Measurements from ENCODE around the gene SGSM1.
A peak's percentile ranks its signal among the peaks of the same experiment; 100 is the strongest.

SGSM1 gene, protein sequence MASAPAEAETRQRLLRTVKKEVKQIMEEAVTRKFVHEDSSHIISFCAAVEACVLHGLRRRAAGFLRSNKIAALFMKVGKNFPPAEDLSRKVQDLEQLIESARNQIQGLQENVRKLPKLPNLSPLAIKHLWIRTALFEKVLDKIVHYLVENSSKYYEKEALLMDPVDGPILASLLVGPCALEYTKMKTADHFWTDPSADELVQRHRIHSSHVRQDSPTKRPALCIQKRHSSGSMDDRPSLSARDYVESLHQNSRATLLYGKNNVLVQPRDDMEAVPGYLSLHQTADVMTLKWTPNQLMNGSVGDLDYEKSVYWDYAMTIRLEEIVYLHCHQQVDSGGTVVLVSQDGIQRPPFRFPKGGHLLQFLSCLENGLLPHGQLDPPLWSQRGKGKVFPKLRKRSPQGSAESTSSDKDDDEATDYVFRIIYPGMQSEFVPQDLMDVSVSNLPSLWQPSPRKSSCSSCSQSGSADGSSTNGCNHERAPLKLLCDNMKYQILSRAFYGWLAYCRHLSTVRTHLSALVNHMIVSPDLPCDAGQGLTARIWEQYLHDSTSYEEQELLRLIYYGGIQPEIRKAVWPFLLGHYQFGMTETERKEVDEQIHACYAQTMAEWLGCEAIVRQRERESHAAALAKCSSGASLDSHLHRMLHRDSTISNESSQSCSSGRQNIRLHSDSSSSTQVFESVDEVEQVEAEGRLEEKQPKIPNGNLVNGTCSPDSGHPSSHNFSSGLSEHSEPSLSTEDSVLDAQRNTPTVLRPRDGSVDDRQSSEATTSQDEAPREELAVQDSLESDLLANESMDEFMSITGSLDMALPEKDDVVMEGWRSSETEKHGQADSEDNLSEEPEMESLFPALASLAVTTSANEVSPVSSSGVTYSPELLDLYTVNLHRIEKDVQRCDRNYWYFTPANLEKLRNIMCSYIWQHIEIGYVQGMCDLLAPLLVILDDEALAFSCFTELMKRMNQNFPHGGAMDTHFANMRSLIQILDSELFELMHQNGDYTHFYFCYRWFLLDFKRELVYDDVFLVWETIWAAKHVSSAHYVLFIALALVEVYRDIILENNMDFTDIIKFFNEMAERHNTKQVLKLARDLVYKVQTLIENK

GRCh38 chr22:24805790-24806662 is at the start of gene SGSM1:
SGSM1 (plus strand) TSS chr22:24806211; CDS start chr22:24806326, 115 bp downstream.
- no peak for TF ChIP-seq CTCF (IDR thresholded peaks at IDR 0.05)
- peak within 1 kb of the TSS; percentile 92 for H3K4me3 ChIP-seq
- DNase-seq (ENCODE audit: low spot score), result peak; percentile 83
- H3K27ac ChIP-seq, result peak within 1 kb of the TSS; percentile 88 to 95

DNA sequence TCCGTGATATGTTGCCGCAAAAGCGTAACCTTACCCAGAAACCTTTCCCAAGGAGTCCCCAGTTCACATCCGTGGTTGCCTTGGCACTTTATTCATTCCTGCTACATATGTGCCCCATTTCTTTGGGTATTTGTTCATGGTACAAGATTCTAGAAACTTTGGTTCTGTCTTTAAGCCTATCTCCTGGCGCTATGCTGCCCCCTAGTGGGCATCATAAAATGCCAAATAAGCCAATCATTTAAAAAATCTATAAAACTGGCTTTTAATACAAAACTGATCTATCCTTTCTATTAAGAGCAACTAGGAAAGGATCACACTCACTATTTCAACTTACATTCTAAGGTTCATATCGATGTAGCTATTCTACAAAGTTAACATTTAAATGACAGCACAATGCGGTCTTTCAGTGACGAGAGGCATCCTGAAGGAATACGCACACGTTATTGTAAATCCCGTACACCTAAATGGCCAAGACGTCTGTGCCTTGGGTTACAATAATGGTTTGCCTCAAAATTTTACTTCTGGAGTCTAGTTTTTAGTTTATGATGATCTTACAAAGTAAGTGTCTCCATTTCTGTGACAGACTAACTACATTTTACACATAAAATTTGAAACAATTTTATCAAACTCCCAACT is 47.7 kb upstream of the SGSM1 start:
- DNase-seq (ENCODE audit: low spot score), result no peak
- Histone ChIP-seq H3K4me3 (no peak overlapping the region), H3K27ac (no peak overlapping the region)
- peak; percentile 76 for TF ChIP-seq CTCF (IDR thresholded peaks at IDR 0.05)

- Histone ChIP-seq H3K4me3 (no peak overlapping the region), H3K27ac (no peak overlapping the region)
- TF ChIP-seq CTCF (IDR thresholded peaks at IDR 0.05), result no peak
These were observed 46.2 kb upstream of the SGSM1 start for GRCh38 chr22:24759765-24760164.

GRCh38 chr22:24760708-24761306 is 45.2 kb upstream of the SGSM1 start:
- no peak for TF ChIP-seq CTCF (IDR thresholded peaks at IDR 0.05)
- no peak overlapping the region for H3K4me3 ChIP-seq
- H3K27ac ChIP-seq, result no peak overlapping the region
- DNase-seq (ENCODE audit: low spot score), result no peak

More at GRCh38 chr22:24759765-24760164, 46.2 kb upstream of the SGSM1 start:
- no peak for DNase-seq (ENCODE audit: low spot score)

DNA sequence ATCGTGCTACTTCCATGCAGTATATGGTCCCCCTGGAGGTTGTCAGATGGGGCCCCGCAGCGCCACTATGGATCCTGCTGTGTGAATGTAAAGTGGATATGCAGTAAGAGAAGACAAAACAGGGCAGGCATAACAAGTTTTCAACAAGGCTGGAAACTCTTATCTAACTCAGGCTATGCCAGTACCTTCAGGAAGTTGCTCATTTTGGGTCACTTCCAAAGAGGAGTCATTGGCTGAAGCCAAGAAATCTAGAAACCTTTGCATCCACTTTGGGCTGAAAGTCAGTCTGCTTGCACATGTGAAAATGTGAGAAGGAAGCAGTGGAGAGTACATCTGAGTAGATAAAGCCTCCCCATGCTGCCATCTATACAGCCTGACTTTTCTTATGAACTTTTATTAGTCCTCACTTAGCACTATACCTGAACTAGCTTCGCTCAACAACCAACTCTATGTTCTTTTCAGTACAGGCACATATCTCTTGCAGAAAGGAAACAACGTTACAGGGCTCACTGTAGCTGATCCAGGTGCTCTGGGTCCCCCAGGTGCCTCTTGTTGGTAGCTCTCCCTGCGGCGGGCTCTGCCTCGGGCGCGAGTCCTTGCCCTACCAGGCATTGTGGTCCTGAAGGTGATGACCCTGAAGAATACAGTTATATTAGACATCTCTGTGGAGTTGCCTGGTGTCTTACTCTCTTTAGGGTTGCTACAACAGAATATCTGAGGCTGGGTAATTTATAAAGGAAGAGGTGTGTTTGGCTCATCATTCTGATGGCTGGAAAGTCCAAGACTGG is 43.9 kb upstream of the SGSM1 start:
- no peak for TF ChIP-seq CTCF (IDR thresholded peaks at IDR 0.05)
- no peak overlapping the region for H3K4me3 ChIP-seq
- no peak overlapping the region for H3K27ac ChIP-seq

More for the DNA sequence above, 43.9 kb upstream of the SGSM1 start:
- DNase-seq (ENCODE audit: low spot score), result no peak

All from coronary artery (tissue), 2 donors.